GM12878 (cell line): ENCODE results near the gene CCDC137. TPM values are rescaled to one million over a fixed set of nuclear protein-coding genes. Genes with fewer than 3 reads are reported as not detected.

Source experiments
- ATAC-seq: fragments of 200-7000 bp; cut with Tn5 transposase; 3 replicates; pipeline ENCODE4 v1.9.1; 2020; ENCODE audit warnings: mild to moderate bottlenecking, moderate library complexity
- BruUV-seq: library from RNA; stranded (reverse); fragments of 400-500 nt; replicated peaks from 2 replicates; lab custom pipeline; 2021; lab: Mats Ljungman, UMichigan
- CTCF ChIA-PET: fragments of 300-600 bp; sonication (Branson Sonifier 250); formaldehyde crosslinking; extraction: SDS; loops from one replicate; lab custom pipeline; 2021; ENCODE audit warnings: inconsistent platforms; lab: Yijun Ruan, JAX
- POLR2A ChIA-PET: fragments of 350-600 bp; formaldehyde crosslinking; extraction: SDS; loops from one replicate; lab custom pipeline; 2021; ENCODE audit warnings: inconsistent platforms; lab: Charles Lee
- RAD21 ChIA-PET: fragments of 300-600 bp; sonication (Branson Sonifier 250); formaldehyde crosslinking; loops from one replicate; lab custom pipeline; 2023; ENCODE audit warnings: antibody characterized with exemption; ENCODE audit not compliant: unreplicated experiment; lab: Charles Lee
- SMC1A ChIA-PET: fragments of 300-600 bp; sonication (Branson Sonifier 250); formaldehyde crosslinking; loops from one replicate; lab custom pipeline; 2023; ENCODE audit not compliant: unreplicated experiment, uncharacterized antibody; lab: Charles Lee
- DNase-seq: peaks from one replicate; pipeline ENCODE4 v3.0.0-alpha.2; 2011; ENCODE audit warnings: low read depth, low spot score
- FAIRE-seq: peaks from 3 replicates; lab custom pipeline; 2011; peaks lifted over from hg19 to GRCh38; lab: Jason Lieb, UNC
- H2AFZ ChIP-seq: 2 replicates; pipeline ENCODE4 v1.6.0; 2011; ENCODE audit warnings: low read depth, low read length, control low read depth; ENCODE audit not compliant: control insufficient read depth
- H3K27ac ChIP-seq: 2 replicates; pipeline ENCODE4 v1.5.1; 2011; ENCODE audit warnings: control low read depth; ENCODE audit not compliant: control insufficient read depth, insufficient read depth
- H3K27me3 ChIP-seq, 2 experiments: replicated peaks in 1 of 2; 2 replicates each; pipeline versions ENCODE4 v1.6.0 to v1.6.1; 2011; ENCODE audit warnings: low read length in 1 of 2; ENCODE audit not compliant: control insufficient read depth in 2 of 2, insufficient read depth in 2 of 2
- H3K36me3 ChIP-seq, 2 experiments: 2 replicates each; pipeline ENCODE4 v1.5.1; 2011; ENCODE audit warnings: low read length in 1 of 2; ENCODE audit not compliant: control insufficient read depth in 2 of 2, insufficient read depth in 2 of 2
- H3K4me1 ChIP-seq: 2 replicates; pipeline ENCODE4 v1.6.1; 2011; ENCODE audit warnings: mild to moderate bottlenecking, low read length, moderate library complexity, mixed read lengths; ENCODE audit not compliant: control insufficient read depth, insufficient read depth
- H3K4me2 ChIP-seq: 2 replicates; pipeline ENCODE4 v1.6.0; 2011; ENCODE audit warnings: control low read depth; ENCODE audit not compliant: control insufficient read depth, insufficient read depth
- H3K4me3 ChIP-seq: fragments of 200-600 bp; sonication (generic); 2 replicates; pipeline ENCODE4 v1.5.1; 2016
- H3K79me2 ChIP-seq: 2 replicates; pipeline ENCODE4 v1.6.0; 2011; ENCODE audit warnings: low read length; ENCODE audit not compliant: control insufficient read depth, insufficient read depth
- H3K9ac ChIP-seq: 2 replicates; pipeline ENCODE4 v1.8.0; 2011; ENCODE audit warnings: low read length, control low read depth, mixed read lengths; ENCODE audit not compliant: control insufficient read depth, insufficient read depth
- H3K9me3 ChIP-seq: replicated peaks from 3 replicates; pipeline ENCODE4 v1.5.1; 2011; ENCODE audit warnings: mild to moderate bottlenecking, low read length; ENCODE audit not compliant: control insufficient read depth, insufficient read depth
- H4K20me1 ChIP-seq: 2 replicates; pipeline ENCODE4 v1.6.0; 2011; ENCODE audit not compliant: control insufficient read depth, insufficient read depth
- BACH1 ChIP-seq: fragments of 450-650 bp; IDR thresholded peaks from 2 replicates; pipeline ENCODE4 v1.6.1; 2017; ENCODE audit warnings: mild to moderate bottlenecking, borderline replicate concordance
- ETV6 ChIP-seq, 2 experiments: fragments of 450-650 bp in 1 of 2; IDR thresholded peaks in 1 of 2; conservative IDR thresholded peaks in 1 of 2; 2 replicates each; pipeline ENCODE4 v1.6.1; 2014; ENCODE audit warnings: antibody characterized with exemption in 1 of 2, borderline replicate concordance in 1 of 2, low read depth in 1 of 2, mild to moderate bottlenecking in 1 of 2, moderate library complexity in 1 of 2
- GABPA ChIP-seq: IDR thresholded peaks from 2 replicates; pipeline ENCODE4 v1.6.1; 2014; ENCODE audit warnings: antibody characterized with exemption, low read depth, mild to moderate bottlenecking, inconsistent platforms
- KLF5 ChIP-seq: fragments of 450-650 bp; IDR thresholded peaks from 2 replicates; pipeline ENCODE4 v1.6.1; 2014; ENCODE audit warnings: mild to moderate bottlenecking; ENCODE audit not compliant: partially characterized antibody
- MEF2A ChIP-seq: IDR thresholded peaks from 2 replicates; pipeline ENCODE4 v1.6.1; 2011; ENCODE audit warnings: low read depth, mild to moderate bottlenecking, low read length, moderate library complexity; ENCODE audit not compliant: insufficient read depth
- PAX5 ChIP-seq: IDR thresholded peaks from 2 replicates; pipeline ENCODE4 v1.6.1; 2011; ENCODE audit warnings: low read depth, low read length, borderline replicate concordance
- POLR2A ChIP-seq: IDR thresholded peaks from 2 replicates; pipeline ENCODE4 v1.6.1; 2011; ENCODE audit warnings: low read depth, mild to moderate bottlenecking, low read length
- POLR2AphosphoS5 ChIP-seq: IDR thresholded peaks from 2 replicates; pipeline ENCODE4 v1.6.1; 2011; ENCODE audit warnings: mild to moderate bottlenecking, low read length, inconsistent platforms
- RCOR1 ChIP-seq: conservative IDR thresholded peaks from 2 replicates; pipeline ENCODE4 v1.6.1; 2012; ENCODE audit warnings: low read depth, low read length, improper control_type of control experiment
- RELA ChIP-seq: fragments of 450-650 bp; IDR thresholded peaks from 2 replicates; pipeline ENCODE4 v1.8.0; 2014; ENCODE audit warnings: borderline replicate concordance; ENCODE audit not compliant: partially characterized antibody
- SMAD1 ChIP-seq: fragments of 450-650 bp; IDR thresholded peaks from 2 replicates; pipeline ENCODE4 v1.6.1; 2018; ENCODE audit warnings: mild to moderate bottlenecking, low read depth; ENCODE audit not compliant: partially characterized antibody
- SUZ12 ChIP-seq: fragments of 200-600 bp; sonication (generic); IDR thresholded peaks from one replicate; pipeline ENCODE4 v1.6.1; 2018; ENCODE audit warnings: antibody characterized with exemption, mild to moderate bottlenecking; ENCODE audit not compliant: unreplicated experiment
- TCF3 ChIP-seq: IDR thresholded peaks from 2 replicates; pipeline ENCODE4 v1.6.1; 2012; ENCODE audit warnings: low read depth, mild to moderate bottlenecking, low read length, borderline replicate concordance; ENCODE audit not compliant: insufficient read depth
- ZBED1 ChIP-seq: IDR thresholded peaks from 2 replicates; pipeline ENCODE4 v1.6.1; 2016; ENCODE audit warnings: borderline replicate concordance
- ZSCAN29 ChIP-seq: fragments of 450-650 bp; IDR thresholded peaks from 2 replicates; pipeline ENCODE4 v1.6.1; 2017; ENCODE audit warnings: mild to moderate bottlenecking, moderate library complexity
- ZZZ3 ChIP-seq: IDR thresholded peaks from 2 replicates; pipeline ENCODE4 v1.6.1; 2011; ENCODE audit warnings: low read depth; ENCODE audit not compliant: control insufficient read depth, insufficient read length
- WGBS: methylation state at CpG from one replicate; pipeline ENCODE4 v1.1.6; 2016; ENCODE audit warnings: low lambda C conversion rate; ENCODE audit not compliant: insufficient replicate concordance, insufficient coverage; ENCODE audit errors: missing lambda C conversion rate; 5-methylcytosine and 5-hydroxymethylcytosine counted together
- in situ Hi-C: fragments of 300-500 bp; cut with MboI; formaldehyde crosslinking; loops from 9 replicates; pipeline ENCODE4 v1.14.3; 2018; ENCODE audit warnings: mixed read lengths
- intact Hi-C: fragments of 100-400 bp; cut with micrococcal nuclease; formaldehyde crosslinking; loops from one replicate; pipeline ENCODE4 v1.14.2; 2022; ENCODE audit not compliant: unreplicated experiment
- polyA plus RNA-seq, 11 experiments: library from polyadenylated mRNA; depleted of rRNA in 4 of 11; unstranded in 6 of 11; stranded (reverse) in 5 of 11; fragments of >200 nt; fragmentation: Nextera tagmentation in 4 of 11; fragmentation: Illumina TruSeq in 1 of 11; extraction: Ambion mirVana in 4 of 11; extraction: Trizol in 1 of 11; gene quantifications; 1 replicate in 1 of 11; 2 replicates in 10 of 11; pipeline versions ENCODE4 v1.2.1 to v1.2.3, GENCODE V29; 2011 to 2016; ENCODE audit warnings: inconsistent platforms in 2 of 11, missing spikeins in 2 of 11, low read depth in 1 of 11
- total RNA-seq, 4 experiments: library from RNA; depleted of rRNA in 3 of 4; stranded (reverse); fragments of >200 nt in 3 of 4; fragmentation: Illumina TruSeq in 1 of 4; extraction: Trizol in 1 of 4; gene quantifications; 2 replicates each; pipeline versions ENCODE4 v1.2.1 to v1.2.3, GENCODE V29; 2013 to 2021
- TF ChIP-seq, protein P1 (sequence below): IDR thresholded peaks from 2 replicates; pipeline ENCODE4 v1.6.1; 2011; ENCODE audit warnings: borderline replicate concordance, low read depth, mild to moderate bottlenecking, moderate library complexity, low read length; ENCODE audit not compliant: insufficient read depth, poor library complexity, severe bottlenecking
- TF ChIP-seq, protein P2 (sequence below): IDR thresholded peaks from 2 replicates; pipeline ENCODE4 v1.6.1; 2012; ENCODE audit warnings: low read depth, low read length, improper control_type of control experiment
- TF ChIP-seq, protein P3 (sequence below): fragments of 450-650 bp; IDR thresholded peaks from 2 replicates; pipeline ENCODE4 v1.6.1; 2017; ENCODE audit warnings: mild to moderate bottlenecking, moderate library complexity

Gene CCDC137
- total and polyA plus RNA-seq, 10 of the 15 experiments (the other 5 are each of a cell fraction or from before 2014, with no cell fraction given): 2.2 to 45.4 (median 22.1) TPM

DNA sequence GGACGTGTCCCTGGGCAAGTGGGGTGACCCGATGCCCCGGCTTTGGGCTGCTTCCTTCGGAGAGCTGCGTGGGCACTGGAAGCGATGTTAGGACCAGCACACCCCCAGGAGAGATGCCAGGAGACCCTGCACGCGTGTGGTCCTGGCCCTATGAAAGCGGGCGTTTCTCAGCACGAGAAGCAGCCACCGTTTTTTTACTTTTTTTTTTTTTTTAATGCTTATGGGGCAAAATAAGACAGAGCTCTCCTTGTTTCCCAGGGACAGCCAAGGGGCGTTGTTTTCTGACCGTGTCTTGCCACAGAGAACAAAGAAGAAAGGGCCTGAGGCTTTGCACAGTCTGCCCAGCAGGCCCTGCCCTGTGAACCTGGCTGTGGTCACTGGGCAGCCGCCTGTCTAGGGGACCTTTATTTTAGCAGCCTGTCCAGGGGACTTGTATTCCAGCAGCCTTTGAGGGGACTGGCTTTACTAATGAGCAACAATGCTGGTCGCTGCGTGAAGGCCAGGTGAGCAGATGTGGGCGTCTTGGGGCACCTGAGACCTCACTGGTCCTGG, 46.5 kb downstream of the CCDC137 start:
- no TSS peak for BruUV-seq
- Histone ChIP-seq H3K9me3 (no peaks in the 10 kb centered on the region), H3K27ac (no peak overlapping the region), H3K4me1 (peaks cover 18% of the 10 kb centered on the region), H3K79me2 (peaks cover 20% of the 10 kb centered on the region), H2AFZ (no peak overlapping the region), H3K4me3 (peak overlapping the region; percentile 89), H3K9ac (peak overlapping the region; percentile 71), H3K4me2 (peak overlapping the region; percentile 60), H4K20me1 (no peaks in the 10 kb centered on the region), H3K36me3 (peaks cover 4 to 6% of the 10 kb centered on the region in 2 experiments; a peak in 3 of 4 replicates), H3K27me3 (no peaks in the 10 kb centered on the region)
- no peak for DNase-seq
- ChIA-PET CTCF (interaction anchor here (0.7 to 1.8 kb wide), 5 partner anchors 10 to 157 kb away, joined by 3 to 9 read pairs (median 3); partner anchors contain the start of gene MRPL12), POLR2A (interaction anchor here (1.4 to 1.5 kb wide), 2 partner anchors 10 to 254 kb away, joined by 3 to 4 read pairs; partner anchors contain the start of gene MRPL12), RAD21 (no interaction called here), SMC1A (interaction anchor here (0.8 to 1.3 kb wide), 2 partner anchors 30 to 132 kb away, joined by 3 read pairs; no protein-coding TSS in a partner anchor)
- intact Hi-C loops (no loop called here), in situ Hi-C loops (no loop called here)
- 70% methylated on average over 18 of the region's 18 CpGs for WGBS
- ATAC-seq: no peak
- no peak for FAIRE-seq
- TF ChIP-seq GABPA: no peak
- TF ChIP-seq, protein P1, sequence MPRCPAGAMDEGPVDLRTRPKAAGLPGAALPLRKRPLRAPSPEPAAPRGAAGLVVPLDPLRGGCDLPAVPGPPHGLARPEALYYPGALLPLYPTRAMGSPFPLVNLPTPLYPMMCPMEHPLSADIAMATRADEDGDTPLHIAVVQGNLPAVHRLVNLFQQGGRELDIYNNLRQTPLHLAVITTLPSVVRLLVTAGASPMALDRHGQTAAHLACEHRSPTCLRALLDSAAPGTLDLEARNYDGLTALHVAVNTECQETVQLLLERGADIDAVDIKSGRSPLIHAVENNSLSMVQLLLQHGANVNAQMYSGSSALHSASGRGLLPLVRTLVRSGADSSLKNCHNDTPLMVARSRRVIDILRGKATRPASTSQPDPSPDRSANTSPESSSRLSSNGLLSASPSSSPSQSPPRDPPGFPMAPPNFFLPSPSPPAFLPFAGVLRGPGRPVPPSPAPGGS: no peak
- TF ChIP-seq SMAD1: no peak
- TF ChIP-seq TCF3: no peak
- no peak for TF ChIP-seq RCOR1
- no peak for TF ChIP-seq RELA
- no peak for TF ChIP-seq BACH1
- TF ChIP-seq ZSCAN29: no peak
- TF ChIP-seq PAX5: no peak
- TF ChIP-seq, protein P2, sequence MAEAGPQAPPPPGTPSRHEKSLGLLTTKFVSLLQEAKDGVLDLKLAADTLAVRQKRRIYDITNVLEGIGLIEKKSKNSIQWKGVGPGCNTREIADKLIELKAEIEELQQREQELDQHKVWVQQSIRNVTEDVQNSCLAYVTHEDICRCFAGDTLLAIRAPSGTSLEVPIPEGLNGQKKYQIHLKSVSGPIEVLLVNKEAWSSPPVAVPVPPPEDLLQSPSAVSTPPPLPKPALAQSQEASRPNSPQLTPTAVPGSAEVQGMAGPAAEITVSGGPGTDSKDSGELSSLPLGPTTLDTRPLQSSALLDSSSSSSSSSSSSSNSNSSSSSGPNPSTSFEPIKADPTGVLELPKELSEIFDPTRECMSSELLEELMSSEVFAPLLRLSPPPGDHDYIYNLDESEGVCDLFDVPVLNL: no peak
- no peak for TF ChIP-seq ZZZ3
- no peak for TF ChIP-seq ZBED1
- TF ChIP-seq POLR2A: no peak
- no peak for TF ChIP-seq ETV6 (conservative IDR thresholded peaks at IDR 0.05 in 1 of 2, IDR thresholded peaks at IDR 0.05 in 1 of 2; ENCODE audit: borderline replicate concordance in 1 of 2, low read depth in 1 of 2)
- TF ChIP-seq KLF5: no peak
- TF ChIP-seq POLR2AphosphoS5: no peak
- TF ChIP-seq MEF2A: no peak
- TF ChIP-seq, protein P3, sequence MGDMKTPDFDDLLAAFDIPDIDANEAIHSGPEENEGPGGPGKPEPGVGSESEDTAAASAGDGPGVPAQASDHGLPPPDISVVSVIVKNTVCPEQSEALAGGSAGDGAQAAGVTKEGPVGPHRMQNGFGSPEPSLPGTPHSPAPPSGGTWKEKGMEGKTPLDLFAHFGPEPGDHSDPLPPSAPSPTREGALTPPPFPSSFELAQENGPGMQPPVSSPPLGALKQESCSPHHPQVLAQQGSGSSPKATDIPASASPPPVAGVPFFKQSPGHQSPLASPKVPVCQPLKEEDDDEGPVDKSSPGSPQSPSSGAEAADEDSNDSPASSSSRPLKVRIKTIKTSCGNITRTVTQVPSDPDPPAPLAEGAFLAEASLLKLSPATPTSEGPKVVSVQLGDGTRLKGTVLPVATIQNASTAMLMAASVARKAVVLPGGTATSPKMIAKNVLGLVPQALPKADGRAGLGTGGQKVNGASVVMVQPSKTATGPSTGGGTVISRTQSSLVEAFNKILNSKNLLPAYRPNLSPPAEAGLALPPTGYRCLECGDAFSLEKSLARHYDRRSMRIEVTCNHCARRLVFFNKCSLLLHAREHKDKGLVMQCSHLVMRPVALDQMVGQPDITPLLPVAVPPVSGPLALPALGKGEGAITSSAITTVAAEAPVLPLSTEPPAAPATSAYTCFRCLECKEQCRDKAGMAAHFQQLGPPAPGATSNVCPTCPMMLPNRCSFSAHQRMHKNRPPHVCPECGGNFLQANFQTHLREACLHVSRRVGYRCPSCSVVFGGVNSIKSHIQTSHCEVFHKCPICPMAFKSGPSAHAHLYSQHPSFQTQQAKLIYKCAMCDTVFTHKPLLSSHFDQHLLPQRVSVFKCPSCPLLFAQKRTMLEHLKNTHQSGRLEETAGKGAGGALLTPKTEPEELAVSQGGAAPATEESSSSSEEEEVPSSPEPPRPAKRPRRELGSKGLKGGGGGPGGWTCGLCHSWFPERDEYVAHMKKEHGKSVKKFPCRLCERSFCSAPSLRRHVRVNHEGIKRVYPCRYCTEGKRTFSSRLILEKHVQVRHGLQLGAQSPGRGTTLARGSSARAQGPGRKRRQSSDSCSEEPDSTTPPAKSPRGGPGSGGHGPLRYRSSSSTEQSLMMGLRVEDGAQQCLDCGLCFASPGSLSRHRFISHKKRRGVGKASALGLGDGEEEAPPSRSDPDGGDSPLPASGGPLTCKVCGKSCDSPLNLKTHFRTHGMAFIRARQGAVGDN: no peak
- TF ChIP-seq SUZ12: no peak
